GM21528 (cell line): Measurements from ENCODE around the gene IL15.
A peak's percentile ranks its signal among the peaks of the same experiment; 100 is the strongest.
"Not testable (repeated sequence)": the region's sequence is repeated elsewhere in the genome, so short reads cannot be mapped to it uniquely, and the experiment has no call there.

Experiments used
- ATAC-seq: cut with Tn5 transposase; IDR thresholded peaks from one replicate; pipeline ENCODE4 v1.9.1; 2021; ENCODE audit warnings: mild to moderate bottlenecking, moderate library complexity; ENCODE audit not compliant: unreplicated experiment, low FRiP score

Gene IL15

DNA sequence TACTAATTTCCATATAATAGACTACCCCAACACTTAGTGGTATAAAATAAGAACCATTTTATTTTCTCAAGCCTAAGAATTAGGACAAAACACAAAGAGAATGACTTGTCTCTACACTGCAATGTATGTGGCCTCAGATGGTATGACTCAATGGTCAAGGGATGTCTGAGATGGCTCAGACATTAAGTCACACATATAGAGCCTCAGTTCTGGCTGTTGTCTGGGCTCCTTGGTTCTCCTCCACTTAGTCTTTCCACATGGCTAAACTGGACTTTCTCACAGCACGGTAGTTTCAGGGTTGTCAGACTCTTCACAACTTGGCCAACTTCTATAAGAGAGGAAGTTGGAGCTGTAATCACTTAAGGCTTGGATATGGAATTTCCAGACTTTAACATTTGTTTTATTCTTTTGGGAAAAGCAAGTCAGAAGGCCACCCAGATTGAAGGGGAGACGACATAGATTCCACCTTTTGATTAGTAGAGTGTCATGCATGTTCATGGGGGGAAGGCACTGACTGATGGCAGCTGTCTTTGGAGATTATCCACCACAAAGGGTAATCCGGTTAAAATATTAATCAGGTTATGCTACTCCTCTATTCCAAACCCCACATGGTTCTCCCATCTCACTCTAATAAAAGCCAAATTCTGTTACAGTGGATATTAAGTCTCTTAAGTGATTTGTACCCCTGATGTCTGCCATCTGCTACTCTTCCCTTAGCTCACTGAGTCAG, 9.4 kb downstream of the IL15 start:
- no peak for ATAC-seq

DNA sequence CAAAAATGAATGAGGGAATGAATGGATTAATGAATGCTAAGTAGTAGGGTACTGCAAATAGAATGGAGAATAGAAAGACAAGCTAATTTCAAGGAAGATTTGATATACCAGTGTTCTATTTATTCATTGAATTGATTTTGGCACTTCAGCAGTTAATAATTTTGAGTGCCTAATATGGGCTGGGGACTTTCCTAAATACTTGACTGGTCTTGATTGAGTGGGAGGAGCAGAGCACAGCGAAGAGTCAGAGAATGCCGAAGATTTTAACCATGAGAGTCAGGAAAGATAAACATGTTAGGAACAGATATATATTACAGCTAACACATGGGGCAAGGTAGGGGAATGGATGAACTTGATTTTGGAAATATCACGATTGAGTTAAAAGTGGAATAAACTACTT, 10.6 kb downstream of the IL15 start:
- no peak for ATAC-seq

GRCh38 chr4:141647966-141648365, 11.6 kb downstream of the IL15 start:
- no peak for ATAC-seq

- no peak for ATAC-seq
These were observed 15.9 kb downstream of the IL15 start for GRCh38 chr4:141652161-141652778.

GRCh38 chr4:141654098-141654497, 17.7 kb downstream of the IL15 start:
- no peak for ATAC-seq

GRCh38 chr4:141656031-141656430, 19.6 kb downstream of the IL15 start:
- ATAC-seq: no peak

DNA sequence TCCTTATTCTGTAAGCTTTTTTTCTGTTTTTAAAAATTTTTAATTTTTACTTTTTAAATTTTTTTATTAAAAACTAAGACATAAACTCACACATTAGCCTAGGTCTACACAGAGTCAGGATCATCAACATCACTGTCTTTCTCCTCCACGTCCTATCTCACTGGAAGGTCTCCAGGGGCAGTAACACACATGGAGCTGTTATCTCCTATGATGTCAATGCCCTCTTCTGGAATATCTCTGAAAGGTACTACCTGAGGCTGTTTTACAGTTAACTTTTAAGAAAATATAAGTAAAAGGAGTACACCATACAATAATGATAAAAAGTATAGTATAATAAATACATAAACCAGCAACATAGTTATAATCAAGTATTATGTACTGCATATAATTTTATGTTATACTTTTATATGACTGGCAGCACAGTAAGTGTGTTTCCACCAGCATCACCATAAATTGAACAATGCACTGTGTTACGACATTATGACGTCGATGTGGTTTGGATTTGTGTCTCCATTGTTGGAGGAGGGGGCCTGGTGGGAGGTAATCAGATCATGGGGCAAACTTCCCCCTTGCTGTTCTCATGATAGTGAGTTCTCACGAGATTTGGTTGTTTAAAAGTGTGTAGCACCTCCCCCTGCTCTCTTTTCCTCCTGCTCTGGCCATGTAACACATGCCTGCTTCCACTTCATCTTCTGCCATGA, 21.3 kb downstream of the IL15 start:
- ATAC-seq: peak; percentile 8

- peak; percentile 61 for ATAC-seq
These were observed 21.9 kb downstream of the IL15 start for GRCh38 chr4:141658309-141658708.

GRCh38 chr4:141659539-141659938, 23.2 kb downstream of the IL15 start:
- ATAC-seq: no peak

DNA sequence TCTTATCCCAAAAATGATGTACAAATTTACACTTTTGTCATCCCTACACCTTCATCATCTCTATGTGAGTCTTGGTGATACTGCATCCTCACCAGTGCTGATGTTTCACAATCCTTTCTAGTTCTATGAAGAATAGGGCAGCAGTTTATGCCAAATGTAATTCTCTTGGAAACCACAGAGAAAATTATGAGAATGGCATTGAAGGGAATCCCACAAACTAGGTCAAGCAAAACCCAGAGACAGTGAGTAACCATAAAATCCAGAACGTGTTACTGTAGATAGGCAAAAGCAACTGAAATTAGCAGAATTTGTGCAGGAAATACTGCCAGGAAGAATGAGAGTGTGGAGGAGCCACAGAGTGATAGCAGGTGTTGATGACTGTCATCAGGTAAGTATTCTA, 24.5 kb downstream of the IL15 start:
- ATAC-seq: no peak

GRCh38 chr4:141668200-141668910, 32.0 kb downstream of the IL15 start:
- ATAC-seq: no peak

DNA sequence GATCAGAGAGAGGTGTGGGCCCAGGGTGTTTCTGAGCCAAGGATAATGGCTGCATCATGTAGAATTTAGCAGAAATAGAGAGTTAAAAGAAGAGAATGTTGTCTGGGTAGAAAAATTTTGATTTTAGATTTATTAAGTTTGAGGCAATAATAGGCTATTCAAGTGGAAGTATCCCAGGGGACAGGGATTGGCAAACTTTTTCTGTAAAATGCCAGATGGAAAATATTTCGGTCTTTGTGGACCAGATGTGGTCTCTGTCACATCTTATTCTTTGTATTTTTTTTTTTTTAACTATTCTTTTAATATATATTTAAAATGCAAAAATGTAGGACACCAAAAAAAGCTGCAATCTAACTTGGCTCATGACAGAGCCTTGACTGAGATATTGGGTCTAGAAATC, 33.1 kb downstream of the IL15 start:
- no peak for ATAC-seq

DNA sequence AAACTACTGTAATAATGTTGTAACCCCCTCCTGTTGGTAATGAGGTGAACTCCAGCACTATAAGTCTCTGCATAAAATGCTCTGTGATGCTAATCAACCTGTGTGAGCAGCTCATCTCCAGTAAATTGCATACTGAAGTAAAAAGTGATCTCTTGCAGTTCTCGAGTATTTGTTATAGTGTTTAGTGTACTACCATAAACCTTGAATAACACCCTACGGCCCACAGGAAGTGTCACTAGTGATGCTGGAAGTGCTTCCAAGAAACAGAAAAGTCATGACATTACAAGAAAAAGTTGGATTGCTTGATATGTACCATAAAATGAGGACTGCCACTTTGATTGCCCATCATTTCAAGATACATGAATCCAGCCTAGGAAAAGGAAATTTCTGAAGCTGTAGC, 39.0 kb downstream of the IL15 start:
- no peak for ATAC-seq

GRCh38 chr4:141676087-141676670, 39.8 kb downstream of the IL15 start:
- no peak for ATAC-seq

DNA sequence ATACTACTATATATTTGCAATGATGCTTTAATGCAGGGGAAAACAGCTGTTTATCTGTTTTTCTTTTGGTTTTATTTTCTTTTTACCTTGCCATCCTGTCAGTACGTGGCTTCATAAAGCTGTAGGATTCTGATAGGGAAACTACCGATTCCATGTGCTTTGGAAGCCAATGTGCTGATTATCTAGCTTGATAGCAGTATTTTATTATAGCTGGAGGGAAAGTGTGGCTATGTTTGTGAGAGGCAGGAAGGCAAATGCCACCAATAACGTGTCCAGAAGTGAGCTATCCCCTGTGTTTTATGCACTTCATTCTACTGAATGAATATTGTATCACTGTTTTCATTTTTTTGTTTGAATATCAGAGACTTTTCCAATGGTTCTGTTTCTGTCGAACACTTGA, 43.7 kb downstream of the IL15 start:
- no peak for ATAC-seq

DNA sequence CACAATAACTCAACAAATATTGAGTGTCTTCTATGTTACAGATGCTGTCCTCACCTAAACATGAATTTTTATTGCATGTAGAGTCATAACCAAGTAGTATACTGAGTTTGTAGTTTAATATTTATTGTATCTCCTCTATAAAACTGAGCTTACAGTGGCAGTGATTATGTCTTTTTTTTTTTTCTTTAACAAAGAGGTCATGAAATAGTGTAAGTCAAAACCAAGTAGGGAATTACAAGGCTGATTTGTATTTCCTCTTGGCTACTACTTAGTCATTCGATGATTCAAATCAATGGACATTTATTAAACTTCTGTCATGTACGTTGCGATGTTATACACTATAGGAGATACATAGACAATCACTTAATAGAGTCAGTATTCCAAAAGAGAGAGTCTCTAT, 48.4 kb downstream of the IL15 start:
- no peak for ATAC-seq

GRCh38 chr4:141686146-141686775, 49.9 kb downstream of the IL15 start:
- no peak for ATAC-seq

DNA sequence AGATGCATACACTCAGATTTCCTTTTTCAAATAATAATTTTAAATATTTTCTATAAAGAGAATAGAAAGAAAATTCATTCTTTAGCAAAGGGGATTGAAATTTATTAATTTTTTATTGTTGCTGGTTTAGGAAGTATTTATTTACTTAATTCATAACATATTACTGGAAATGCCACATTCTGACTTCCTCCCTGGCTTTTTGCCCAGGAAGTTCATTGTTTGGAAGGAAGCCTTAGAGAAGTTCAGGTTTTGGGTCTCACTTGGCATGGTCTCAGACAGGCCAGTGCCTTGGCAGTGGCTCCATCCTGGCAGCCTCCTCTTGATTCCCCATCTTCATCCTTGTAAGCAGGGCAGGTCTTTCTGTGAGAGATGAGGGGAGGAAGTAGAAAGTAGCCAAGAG, 50.5 kb downstream of the IL15 start:
- no peak for ATAC-seq

DNA sequence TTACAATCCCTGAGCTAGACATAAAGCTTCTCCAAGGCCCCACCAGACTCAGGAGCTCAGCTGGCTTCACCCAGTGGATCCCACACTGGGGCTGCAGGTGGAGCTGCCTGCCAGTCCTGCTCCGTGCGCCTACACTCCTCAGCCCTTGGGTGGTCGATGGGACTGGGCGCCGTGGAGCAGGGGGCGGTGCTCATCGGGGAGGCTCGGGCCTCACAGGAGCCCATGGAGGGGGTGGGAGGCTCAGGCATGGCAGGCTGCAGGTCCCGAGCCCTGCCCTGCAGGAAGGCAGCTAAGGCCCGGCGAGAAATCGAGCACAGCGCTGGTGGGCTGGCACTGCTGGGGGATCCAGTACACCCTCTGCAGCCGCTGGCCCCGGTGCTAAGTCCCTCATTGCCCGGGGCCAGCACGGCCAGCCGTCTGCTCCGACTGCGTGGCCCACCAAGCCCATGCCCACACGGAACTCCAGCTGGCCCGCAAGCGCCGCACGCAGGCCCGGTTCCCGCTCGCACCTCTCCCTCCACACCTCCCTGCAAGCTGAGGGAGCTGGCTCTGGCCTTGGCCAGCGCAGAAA, 53.4 kb downstream of the IL15 start:
- not testable (repeated sequence) for ATAC-seq

GRCh38 chr4:141691247-141691646, 54.9 kb downstream of the IL15 start:
- not testable (repeated sequence) for ATAC-seq
